A549 (cell line): Measurements from ENCODE around the gene PRPS1. TPM values are rescaled to one million over a fixed set of nuclear protein-coding genes. Genes with fewer than 3 reads are reported as not detected.
"Not testable (repeated sequence)": the region's sequence is repeated elsewhere in the genome, so short reads cannot be mapped to it uniquely, and the experiment has no call there.

Experiments used
- ATAC-seq, 2 experiments: fragments of 200-7000 bp in 1 of 2; fragments of >200 bp in 1 of 2; cut with Nextera tagmentation in 1 of 2; cut with Tn5 transposase in 1 of 2; 3 replicates each; pipeline versions ENCODE4 v1.8.0 to v1.9.1; 2018 to 2020; ENCODE audit warnings: mild to moderate bottlenecking in 1 of 2, moderate library complexity in 1 of 2
- CTCF ChIA-PET: fragments of 300-600 bp; sonication (Branson Sonifier 250); formaldehyde crosslinking; extraction: SDS; loops from one replicate; lab custom pipeline; 2021; ENCODE audit warnings: antibody characterized with exemption, inconsistent platforms; lab: Yijun Ruan, JAX
- POLR2A ChIA-PET: fragments of 350-600 bp; formaldehyde crosslinking; extraction: SDS; loops from one replicate; lab custom pipeline; 2021; ENCODE audit warnings: antibody characterized with exemption, inconsistent platforms; lab: Yijun Ruan, JAX
- DNase-seq, 2 experiments: peaks; one replicate each; pipeline versions ENCODE4 v3.0.0 to v3.0.0-alpha.2; 2011 to 2016; ENCODE audit warnings: low read depth in 1 of 2, low spot score in 1 of 2
- FAIRE-seq: peaks from 2 replicates; lab custom pipeline; 2011; peaks lifted over from hg19 to GRCh38; lab: Jason Lieb, UNC
- H3K27ac ChIP-seq, 2 experiments: fragments of >200 bp; sonication (Bioruptor Twin); formaldehyde crosslinking; 3 replicates each; pipeline ENCODE4 v1.5.1; 2016 to 2017
- H3K4me1 ChIP-seq: fragments of >200 bp; sonication (Bioruptor Twin); formaldehyde crosslinking; 3 replicates; pipeline ENCODE4 v1.6.1; 2016
- H3K4me2 ChIP-seq: fragments of >200 bp; sonication (Bioruptor Twin); formaldehyde crosslinking; 3 replicates; pipeline ENCODE4 v1.6.1; 2016
- H3K4me3 ChIP-seq: fragments of >200 bp; sonication (Bioruptor Twin); formaldehyde crosslinking; 3 replicates; pipeline ENCODE4 v1.5.1; 2016
- H3K9me3 ChIP-seq: fragments of >200 bp; sonication (Bioruptor Twin); formaldehyde crosslinking; 3 replicates; pipeline ENCODE4 v1.6.1; 2016
- ATOH8 ChIP-seq: fragments of 250-450 bp; sonication (Bioruptor Pico); IDR thresholded peaks from 2 replicates; pipeline ENCODE4 v1.5.0; 2020; ENCODE audit warnings: low read depth, mild to moderate bottlenecking, moderate library complexity
- BCL3 ChIP-seq: fragments of >200 bp; sonication (Bioruptor Twin); formaldehyde crosslinking; IDR thresholded peaks from 3 replicates; pipeline ENCODE4 v1.6.1; 2016
- CBX2 ChIP-seq: fragments of 200-600 bp; sonication (generic); IDR thresholded peaks from 2 replicates; pipeline ENCODE4 v1.6.1; 2016; ENCODE audit warnings: low read depth, mild to moderate bottlenecking, borderline replicate concordance
- CBX8 ChIP-seq: fragments of 200-600 bp; sonication (generic); IDR thresholded peaks from 2 replicates; pipeline ENCODE4 v1.6.1; 2016
- CHD2 ChIP-seq: fragments of 150-350 bp; IDR thresholded peaks from 2 replicates; pipeline ENCODE4 v1.6.1; 2014; ENCODE audit warnings: low read length; ENCODE audit not compliant: partially characterized antibody
- EHMT2 ChIP-seq: fragments of 200-600 bp; sonication (generic); IDR thresholded peaks from 2 replicates; pipeline ENCODE4 v1.6.1; 2016; ENCODE audit warnings: antibody characterized with exemption, low read depth, mild to moderate bottlenecking, moderate library complexity
- FOSB ChIP-seq: fragments of 250-450 bp; sonication (Bioruptor Pico); IDR thresholded peaks from 2 replicates; pipeline ENCODE4 v1.5.0; 2020; ENCODE audit warnings: mild to moderate bottlenecking, moderate library complexity
- HDAC2 ChIP-seq: fragments of 200-600 bp; sonication (generic); IDR thresholded peaks from 2 replicates; pipeline ENCODE4 v1.6.1; 2016
- HOXB13 ChIP-seq: fragments of 250-450 bp; sonication (Bioruptor Pico); IDR thresholded peaks from 2 replicates; pipeline ENCODE4 v1.5.0; 2020; ENCODE audit warnings: low read depth, mild to moderate bottlenecking, moderate library complexity
- KDM1A ChIP-seq: fragments of 200-600 bp; sonication (generic); IDR thresholded peaks from 2 replicates; pipeline ENCODE4 v1.6.1; 2016; ENCODE audit warnings: low read depth, mild to moderate bottlenecking
- MAZ ChIP-seq: fragments of 150-350 bp; IDR thresholded peaks from 2 replicates; pipeline ENCODE4 v1.6.1; 2014; ENCODE audit warnings: antibody characterized with exemption, low read depth, low read length, borderline replicate concordance
- PHF8 ChIP-seq: fragments of 200-600 bp; sonication (generic); IDR thresholded peaks from 2 replicates; pipeline ENCODE4 v1.6.1; 2016; ENCODE audit warnings: low read depth, mild to moderate bottlenecking, antibody characterized with exemption, moderate library complexity, borderline replicate concordance
- POLR2A ChIP-seq: IDR thresholded peaks from 2 replicates; pipeline ENCODE4 v1.6.1; 2012; ENCODE audit warnings: mild to moderate bottlenecking, low read length
- POLR2AphosphoS2 ChIP-seq: conservative IDR thresholded peaks from 2 replicates; pipeline ENCODE4 v1.6.1; 2012; ENCODE audit warnings: low read length, improper control_type of control experiment, inconsistent platforms
- RARB ChIP-seq: fragments of 250-450 bp; sonication (Bioruptor Pico); IDR thresholded peaks from 2 replicates; pipeline ENCODE4 v1.8.0; 2021; ENCODE audit warnings: mild to moderate bottlenecking, moderate library complexity
- SMC3 ChIP-seq: fragments of >200 bp; sonication (Bioruptor Twin); formaldehyde crosslinking; IDR thresholded peaks from 3 replicates; pipeline ENCODE4 v1.6.1; 2018; ENCODE audit warnings: inconsistent platforms
- ZC3H11A ChIP-seq: fragments of 450-650 bp; IDR thresholded peaks from 2 replicates; pipeline ENCODE4 v1.6.1; 2014; ENCODE audit warnings: antibody characterized with exemption, mild to moderate bottlenecking
- ZNF302 ChIP-seq: fragments of 250-450 bp; sonication (Bioruptor Pico); IDR thresholded peaks from 2 replicates; pipeline ENCODE4 v1.9.0; 2021; ENCODE audit warnings: inconsistent platforms, mild to moderate bottlenecking, moderate library complexity
- ZSCAN20 ChIP-seq: fragments of 250-450 bp; sonication (Bioruptor Pico); IDR thresholded peaks from 2 replicates; pipeline ENCODE4 v1.8.0; 2022; ENCODE audit warnings: mild to moderate bottlenecking, moderate library complexity
- WGBS: methylation state at CpG from one replicate; pipeline ENCODE4 v1.1.6; 2017; ENCODE audit errors: missing lambda C conversion rate; 5-methylcytosine and 5-hydroxymethylcytosine counted together
- polyA plus RNA-seq, 4 experiments: library from polyadenylated mRNA; depleted of rRNA in 3 of 4; stranded (reverse); fragments of >200 nt; fragmentation: RNase III in 1 of 4; extraction: RNeasy Plus Mini Kit Qiagen cat#74134 plus additional on column Dnase treatment in 1 of 4; gene quantifications; 2 replicates in 3 of 4; 3 replicates in 1 of 4; pipeline ENCODE4 v1.2.3, GENCODE V29; 2011 to 2017
- TF ChIP-seq, protein P1 (sequence below): IDR thresholded peaks from 2 replicates; pipeline ENCODE4 v1.6.1; 2012
- TF ChIP-seq, protein P2 (sequence below): IDR thresholded peaks from 2 replicates; pipeline ENCODE4 v1.6.1; 2012
- TF ChIP-seq, protein P3 (sequence below): IDR thresholded peaks from 2 replicates; pipeline ENCODE4 v1.6.1; 2012; ENCODE audit warnings: low read depth, borderline replicate concordance
- TF ChIP-seq, protein P4 (sequence below): fragments of 150-350 bp; IDR thresholded peaks from 2 replicates; pipeline ENCODE4 v1.6.1; 2014; ENCODE audit warnings: low read depth, mild to moderate bottlenecking, low read length

PRPS1 gene
- polyA plus RNA-seq, 2 of the 4 experiments (the other 2 are of a cell fraction): 121 to 140 TPM

DNA sequence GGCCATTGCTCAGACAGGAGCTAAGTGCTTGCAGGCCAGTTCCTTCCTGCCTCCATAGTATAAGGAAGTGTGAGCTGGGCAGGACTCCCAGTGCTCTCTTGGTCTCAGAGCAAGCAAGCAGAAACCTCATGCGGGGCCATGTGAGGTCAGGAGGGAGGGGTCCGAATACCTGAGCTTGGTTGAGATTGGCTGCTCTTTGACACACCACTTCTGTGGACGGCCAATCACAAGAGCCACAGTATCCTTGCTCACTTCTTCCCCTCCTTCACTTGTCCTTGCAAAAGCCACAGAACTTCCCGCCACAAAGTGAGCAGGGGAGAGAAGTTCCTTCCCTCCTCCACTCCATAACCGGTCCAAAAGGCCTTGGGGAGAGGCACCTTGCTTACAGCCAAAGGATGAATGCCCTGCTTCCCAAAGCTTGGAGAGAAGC, 56.7 kb downstream of the PRPS1 start:
- no peaks in the 10 kb centered on the region for H3K9me3 ChIP-seq
- WGBS: 60% methylated on average over 5 of the region's 5 CpGs
- TF ChIP-seq SMC3 (no peak), PHF8 (no peak), RARB (CRISPR knock-in tag) (no peak), ATOH8 (no peak), POLR2A (no peak), FOSB (CRISPR knock-in tag) (no peak), CHD2 (no peak), MAZ (no peak), HDAC2 (no peak), CBX2 (no peak)
- TF ChIP-seq, protein P1, sequence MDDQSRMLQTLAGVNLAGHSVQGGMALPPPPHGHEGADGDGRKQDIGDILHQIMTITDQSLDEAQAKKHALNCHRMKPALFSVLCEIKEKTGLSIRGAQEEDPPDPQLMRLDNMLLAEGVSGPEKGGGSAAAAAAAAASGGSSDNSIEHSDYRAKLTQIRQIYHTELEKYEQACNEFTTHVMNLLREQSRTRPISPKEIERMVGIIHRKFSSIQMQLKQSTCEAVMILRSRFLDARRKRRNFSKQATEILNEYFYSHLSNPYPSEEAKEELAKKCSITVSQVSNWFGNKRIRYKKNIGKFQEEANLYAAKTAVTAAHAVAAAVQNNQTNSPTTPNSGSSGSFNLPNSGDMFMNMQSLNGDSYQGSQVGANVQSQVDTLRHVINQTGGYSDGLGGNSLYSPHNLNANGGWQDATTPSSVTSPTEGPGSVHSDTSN: no peak
- TF ChIP-seq, protein P2, sequence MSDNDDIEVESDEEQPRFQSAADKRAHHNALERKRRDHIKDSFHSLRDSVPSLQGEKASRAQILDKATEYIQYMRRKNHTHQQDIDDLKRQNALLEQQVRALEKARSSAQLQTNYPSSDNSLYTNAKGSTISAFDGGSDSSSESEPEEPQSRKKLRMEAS: no peak
- FAIRE-seq: no peak
- H3K4me2 ChIP-seq: no peak overlapping the region
- DNase-seq: peak in 1 of 2 experiments; percentile 39
- no peak overlapping the region; a peak in 1 of 6 replicates for H3K27ac ChIP-seq
- H3K4me1 ChIP-seq: no peaks in the 10 kb centered on the region
- CTCF ChIA-PET: interaction anchor here (0.7 kb wide), 1 partner anchor 35 kb away, joined by 3 read pairs; no protein-coding TSS in a partner anchor
- ATAC-seq: peak in 1 of 2 experiments; percentile 54; a peak in 3 of 6 replicates
- H3K4me3 ChIP-seq: no peak overlapping the region
- POLR2A ChIA-PET: no interaction called here

DNA sequence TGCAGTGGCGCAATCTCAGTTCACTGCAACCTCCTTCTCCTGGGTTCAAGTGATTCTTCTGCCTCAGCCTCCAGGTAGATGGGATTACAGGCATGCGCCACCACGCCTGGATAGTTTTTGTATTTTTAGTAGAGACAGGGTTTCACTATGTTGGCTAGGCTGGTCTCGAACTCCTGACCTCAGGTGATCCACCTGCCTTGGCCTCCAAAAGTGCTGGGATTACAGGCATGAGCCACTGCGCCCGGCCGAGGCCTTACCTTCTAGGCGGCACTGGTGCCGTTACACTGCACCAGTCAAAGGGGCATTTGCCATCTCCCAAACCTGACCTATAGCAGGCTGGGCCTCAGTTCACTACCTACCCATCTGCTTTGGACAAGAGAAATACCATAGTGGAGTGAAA, 57.3 kb downstream of the PRPS1 start:
- H3K4me1 ChIP-seq, ATAC-seq, H3K4me2 ChIP-seq, H3K27ac ChIP-seq, DNase-seq, H3K4me3 ChIP-seq, H3K9me3 ChIP-seq, POLR2A ChIA-PET, FAIRE-seq: not testable (repeated sequence)
- 88% methylated on average over 9 of the region's 9 CpGs for WGBS
- CTCF ChIA-PET: interaction anchor here (0.7 to 1.2 kb wide), 3 partner anchors 26 to 1192 kb away, joined by 3 to 5 read pairs (median 3); no protein-coding TSS in a partner anchor

DNA sequence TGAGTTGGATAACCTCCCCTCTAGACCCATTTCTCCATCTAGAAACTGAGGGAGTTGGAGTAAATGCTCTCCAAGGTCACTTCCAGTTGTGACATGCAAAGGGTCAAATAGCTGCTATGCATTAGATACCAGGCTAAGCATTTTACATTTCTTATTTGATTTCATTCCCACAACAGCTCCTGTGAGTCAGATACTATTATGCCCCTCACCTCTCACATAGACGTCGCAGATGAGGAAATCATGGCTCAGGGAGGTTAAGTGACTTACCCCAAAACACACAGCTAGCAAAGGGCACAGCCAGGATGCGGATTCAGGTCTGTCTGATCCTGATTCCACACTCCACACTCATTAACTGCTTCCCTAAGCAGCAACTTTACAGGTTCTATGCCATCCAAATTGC, 57.7 kb downstream of the PRPS1 start:
- H3K27ac ChIP-seq: no peak overlapping the region; a peak in 1 of 6 replicates
- CTCF ChIA-PET: interaction anchor here (1.1 to 1.2 kb wide), 4 partner anchors 21 to 1192 kb away, joined by 3 to 5 read pairs (median 3); no protein-coding TSS in a partner anchor
- H3K4me2 ChIP-seq: no peak overlapping the region
- FAIRE-seq: no peak
- 64% methylated on average over 3 of the region's 3 CpGs for WGBS
- POLR2A ChIA-PET: no interaction called here
- ATAC-seq: no peak
- H3K4me1 ChIP-seq: no peaks in the 10 kb centered on the region
- no peaks in the 10 kb centered on the region for H3K9me3 ChIP-seq
- TF ChIP-seq, protein P3, sequence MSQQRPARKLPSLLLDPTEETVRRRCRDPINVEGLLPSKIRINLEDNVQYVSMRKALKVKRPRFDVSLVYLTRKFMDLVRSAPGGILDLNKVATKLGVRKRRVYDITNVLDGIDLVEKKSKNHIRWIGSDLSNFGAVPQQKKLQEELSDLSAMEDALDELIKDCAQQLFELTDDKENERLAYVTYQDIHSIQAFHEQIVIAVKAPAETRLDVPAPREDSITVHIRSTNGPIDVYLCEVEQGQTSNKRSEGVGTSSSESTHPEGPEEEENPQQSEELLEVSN: no peak
- no peak for TF ChIP-seq ZSCAN20
- no peak for TF ChIP-seq SMC3
- no peak for TF ChIP-seq KDM1A
- no peak for TF ChIP-seq ATOH8
- TF ChIP-seq ZC3H11A: no peak
- TF ChIP-seq, protein P4, sequence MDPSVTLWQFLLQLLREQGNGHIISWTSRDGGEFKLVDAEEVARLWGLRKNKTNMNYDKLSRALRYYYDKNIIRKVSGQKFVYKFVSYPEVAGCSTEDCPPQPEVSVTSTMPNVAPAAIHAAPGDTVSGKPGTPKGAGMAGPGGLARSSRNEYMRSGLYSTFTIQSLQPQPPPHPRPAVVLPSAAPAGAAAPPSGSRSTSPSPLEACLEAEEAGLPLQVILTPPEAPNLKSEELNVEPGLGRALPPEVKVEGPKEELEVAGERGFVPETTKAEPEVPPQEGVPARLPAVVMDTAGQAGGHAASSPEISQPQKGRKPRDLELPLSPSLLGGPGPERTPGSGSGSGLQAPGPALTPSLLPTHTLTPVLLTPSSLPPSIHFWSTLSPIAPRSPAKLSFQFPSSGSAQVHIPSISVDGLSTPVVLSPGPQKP: no peak
- no peak for TF ChIP-seq ZNF302 (CRISPR knock-in tag)
- TF ChIP-seq POLR2AphosphoS2: no peak
- no peak for TF ChIP-seq RARB (CRISPR knock-in tag)
- no peak for TF ChIP-seq CBX8
- no peak for TF ChIP-seq CHD2
- no peak for TF ChIP-seq HDAC2
- TF ChIP-seq EHMT2: no peak
- TF ChIP-seq BCL3: no peak
- TF ChIP-seq HOXB13 (CRISPR knock-in tag): no peak
- TF ChIP-seq, all 56 proteins: peak for 0
- no peak for DNase-seq
- H3K4me3 ChIP-seq: no peak overlapping the region
